HG03159 (cell line): ENCODE results near the gene MRPS7.
"Not testable (repeated sequence)": the region's sequence is repeated elsewhere in the genome, so short reads cannot be mapped to it uniquely, and the experiment has no call there.

ENCODE experiments used
- ATAC-seq: cut with Tn5 transposase; IDR thresholded peaks from one replicate; pipeline ENCODE4 v1.9.1; 2021; ENCODE audit warnings: mild to moderate bottlenecking, moderate library complexity; ENCODE audit not compliant: unreplicated experiment

Gene MRPS7

DNA sequence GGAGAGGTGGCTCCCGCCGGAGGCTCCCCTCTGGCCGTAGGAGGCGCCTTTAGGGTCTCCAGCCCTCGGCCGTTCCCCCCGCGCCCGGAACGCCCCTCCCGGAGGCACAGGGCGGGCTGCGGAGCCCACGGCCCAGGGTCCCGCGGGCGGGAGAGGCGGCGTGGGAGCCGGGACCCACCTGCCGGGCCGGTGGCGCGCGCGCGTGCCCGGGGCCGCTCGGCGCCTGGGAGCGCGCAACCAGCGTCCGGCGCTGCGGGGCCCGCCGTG, 9.2 kb downstream of the MRPS7 start, which contains the start of gene MIF4GD:
Gene MIF4GD (minus strand): TSS at position 266 of the 267 bp plus-strand sequence. CDS start 1,036 bp downstream, outside the sequence.
- ATAC-seq, result no peak

DNA sequence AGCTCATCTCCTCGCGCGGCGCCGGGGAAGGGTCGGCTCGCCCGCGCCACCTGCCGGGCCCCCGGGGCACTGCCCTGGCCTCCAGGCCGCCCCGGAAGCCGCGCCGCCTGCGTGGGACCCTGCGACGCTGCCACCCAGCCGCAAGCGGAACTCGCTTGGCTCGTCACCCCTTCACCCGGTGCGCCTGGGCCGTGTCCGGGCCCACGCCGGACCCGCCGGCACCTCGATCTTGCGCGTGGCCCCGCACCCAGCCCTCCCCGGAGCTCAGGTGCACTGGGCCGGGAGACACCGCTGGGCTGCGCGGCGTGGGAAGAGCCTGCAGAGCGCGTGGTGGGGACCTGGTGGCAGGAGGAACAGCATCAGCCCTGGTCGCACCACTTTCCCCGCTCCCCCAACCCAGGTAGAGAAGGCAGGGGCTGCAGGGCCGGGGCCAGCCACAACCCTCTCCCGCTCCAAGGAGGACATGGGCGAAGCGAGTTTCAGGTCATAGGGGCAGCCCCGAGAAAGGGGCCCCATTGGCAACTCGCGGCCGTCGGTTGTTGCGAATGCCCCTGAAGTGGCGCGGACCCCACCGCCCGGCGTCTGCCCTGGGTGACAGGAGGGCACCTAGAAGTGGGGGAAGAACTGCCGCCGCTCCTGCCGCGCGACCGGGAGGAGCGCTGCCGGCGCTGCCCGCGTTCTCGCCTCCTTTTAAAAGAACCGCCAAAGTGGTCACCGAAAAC, 9.7 kb downstream of the MRPS7 start:
- ATAC-seq, result peak; percentile 57

DNA sequence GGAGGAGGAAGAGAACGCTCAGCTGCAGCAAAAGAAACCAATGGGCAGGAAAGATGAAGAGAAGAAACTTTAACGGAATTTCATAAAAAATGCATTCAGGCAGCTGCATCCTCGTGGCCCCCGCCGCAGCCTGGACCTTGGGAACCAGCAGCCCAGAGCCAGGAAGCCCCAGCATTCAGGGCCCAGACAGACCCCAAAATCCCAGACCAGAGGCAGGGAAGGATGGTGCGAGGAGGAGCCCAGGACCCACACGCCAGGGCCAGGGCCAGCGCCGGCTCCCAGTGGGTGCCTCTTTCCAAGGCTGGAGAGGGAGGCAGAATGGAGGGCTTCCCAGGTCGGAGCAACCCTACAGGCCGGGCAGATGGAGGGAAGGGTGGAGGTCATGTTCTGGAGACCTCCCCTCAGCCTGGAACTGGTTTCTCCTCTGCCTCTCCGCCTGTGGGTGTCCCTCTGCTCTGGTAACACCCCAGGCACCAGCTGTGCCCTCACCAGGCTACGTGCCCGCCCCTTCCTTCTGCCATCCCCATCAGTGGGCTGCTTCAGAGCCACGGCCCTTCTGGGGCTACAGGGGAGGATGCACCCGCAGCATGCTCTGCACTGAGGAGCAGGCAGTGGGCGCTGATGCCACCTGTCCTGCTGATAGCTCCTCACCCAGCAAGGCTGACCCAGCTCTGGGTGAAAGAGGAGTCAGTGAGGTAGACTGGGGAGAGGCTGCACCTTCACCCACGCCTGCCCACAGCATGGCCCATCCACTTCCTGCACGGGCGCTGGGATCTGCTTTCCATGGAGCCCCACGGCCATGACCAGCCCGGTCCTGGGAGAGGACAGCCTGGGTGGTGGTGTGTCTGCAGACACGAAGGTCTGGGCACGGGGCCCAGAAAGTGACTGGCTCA, 10.5 kb downstream of the MRPS7 start:
- no peak for ATAC-seq

DNA sequence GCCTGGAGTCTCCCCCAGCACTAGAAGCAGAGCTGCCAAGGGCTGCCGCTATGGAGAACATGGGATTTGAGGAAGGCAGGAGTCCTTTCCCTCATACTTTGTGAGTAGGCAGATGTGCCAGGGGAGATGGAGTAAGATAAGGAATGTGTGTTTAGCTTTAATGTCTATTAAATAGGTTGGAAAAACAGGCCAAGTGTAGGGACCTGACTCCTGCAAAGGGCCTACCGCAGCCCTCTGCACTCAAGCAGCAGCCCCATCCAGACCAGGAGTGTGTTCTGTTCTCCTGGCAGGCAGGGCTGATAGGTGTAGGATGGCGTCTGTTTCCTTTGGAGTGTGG, 11.1 kb downstream of the MRPS7 start:
- ATAC-seq, result no peak

DNA sequence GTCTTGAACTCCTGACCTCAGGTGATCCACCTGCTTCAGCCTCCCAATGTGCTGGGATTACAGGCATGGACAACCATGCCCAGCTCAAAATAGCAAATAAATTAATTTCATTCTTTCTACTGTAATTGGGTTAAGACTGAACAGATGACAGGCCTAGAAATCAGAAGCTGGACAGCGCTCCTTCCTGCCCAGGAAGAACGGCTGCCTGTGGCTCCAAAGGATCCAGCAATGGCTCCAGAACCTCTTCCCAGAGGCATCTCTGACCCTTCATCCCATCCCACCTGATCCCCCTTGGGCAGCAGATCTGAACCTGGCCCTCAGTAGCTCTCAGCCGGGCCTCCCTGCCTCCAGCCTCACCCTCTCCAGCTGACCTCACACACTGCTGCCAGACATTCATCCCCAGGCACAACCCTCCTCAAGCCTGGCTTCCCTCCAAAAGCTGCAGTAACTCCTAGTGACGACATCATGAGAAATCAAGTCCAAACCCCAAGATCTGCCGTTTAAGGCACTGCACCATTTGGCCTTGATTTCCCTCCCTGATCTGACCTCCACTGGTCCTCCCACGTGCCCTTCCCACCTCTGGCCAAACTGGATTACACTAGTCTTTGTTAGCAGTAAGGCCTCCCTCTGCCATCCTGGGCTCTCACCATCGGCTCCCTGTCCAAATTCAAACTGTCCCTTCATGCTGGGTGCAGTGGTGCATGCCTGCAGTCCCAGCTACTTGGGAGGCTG, 12.5 kb downstream of the MRPS7 start:
- no peak for ATAC-seq

DNA sequence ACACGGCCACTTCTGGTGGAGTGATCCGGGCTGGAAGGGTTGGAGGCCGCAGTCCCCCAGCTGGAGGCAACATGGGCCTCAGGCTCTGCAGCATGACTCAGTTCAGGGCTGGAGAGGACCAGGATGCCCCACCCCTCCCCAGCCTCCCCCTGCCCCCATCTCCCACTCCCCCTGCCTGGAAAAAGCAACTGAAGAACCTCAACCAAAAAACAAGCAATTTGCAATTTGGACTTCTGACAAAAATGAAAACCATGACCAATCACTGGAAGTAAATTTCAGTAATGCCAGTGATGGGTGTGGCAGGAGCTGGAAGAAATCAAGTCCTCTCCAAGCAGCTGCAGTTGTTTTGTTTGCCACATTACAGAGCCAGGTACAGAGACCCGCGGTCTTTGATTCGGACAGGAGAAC, 16.0 kb downstream of the MRPS7 start:
- ATAC-seq, result no peak

- ATAC-seq, result not testable (repeated sequence)
These were observed 18.5 kb downstream of the MRPS7 start for GRCh38 chr17:75280189-75280588.

DNA sequence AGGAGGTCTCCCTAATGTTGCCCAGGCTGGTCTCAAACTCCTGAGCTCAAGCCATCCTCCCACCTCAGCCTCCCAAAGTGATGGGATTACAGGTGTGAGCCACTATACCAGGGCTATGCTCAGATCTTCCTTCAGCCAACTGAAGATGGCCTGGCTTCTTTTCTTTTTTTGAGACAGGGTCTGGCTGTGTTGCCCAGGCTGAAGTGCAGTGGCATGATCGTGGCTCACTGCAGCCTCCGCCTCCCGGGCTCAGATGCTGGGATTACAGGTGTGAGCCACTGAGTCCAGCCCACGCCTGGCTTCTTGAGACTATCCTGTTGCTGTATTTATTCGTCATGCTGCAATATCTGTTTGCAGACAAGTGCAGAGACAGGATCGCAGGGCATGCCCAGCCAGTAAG, 23.4 kb downstream of the MRPS7 start:
- ATAC-seq, result no peak

DNA sequence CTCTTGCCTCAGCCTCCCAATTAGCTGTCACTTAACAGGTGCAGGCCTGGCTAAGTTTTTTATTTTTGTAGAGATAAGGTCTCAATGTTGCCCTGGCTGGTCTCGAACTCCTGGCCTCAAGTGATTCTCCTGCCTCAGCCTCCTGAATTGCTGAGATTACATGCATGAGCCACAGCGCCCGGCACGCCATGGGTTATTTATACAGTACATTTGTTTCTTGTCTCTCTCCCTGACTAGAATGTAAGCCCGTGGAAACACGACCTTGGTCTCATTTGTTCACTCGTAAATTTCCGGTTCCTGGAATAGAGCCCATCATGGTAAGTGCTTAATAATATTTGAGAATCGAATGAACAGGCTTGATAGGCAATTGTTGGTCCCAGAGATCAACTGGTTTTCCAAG, 25.5 kb downstream of the MRPS7 start:
- ATAC-seq, result no peak

- ATAC-seq, result no peak
These were observed 26.7 kb downstream of the MRPS7 start for GRCh38 chr17:75288359-75288758.

DNA sequence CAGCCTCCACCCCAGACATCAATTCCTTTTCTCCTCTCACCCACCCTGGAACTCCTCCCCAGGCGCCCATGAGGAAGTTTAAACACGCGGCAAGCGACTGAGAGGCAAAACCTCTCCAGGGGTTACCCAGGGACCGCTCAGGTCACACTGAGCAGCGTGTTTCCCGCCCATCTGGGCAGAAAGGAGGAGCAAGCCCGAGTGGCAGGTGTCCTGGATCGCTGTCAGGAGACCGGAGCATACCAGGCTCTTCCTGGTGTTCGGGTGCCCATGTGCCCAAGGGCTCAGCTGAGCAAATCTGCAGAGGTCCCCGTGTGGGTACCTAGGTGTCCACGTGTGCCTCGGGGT, 27.1 kb downstream of the MRPS7 start:
- peak; percentile 8 for ATAC-seq

DNA sequence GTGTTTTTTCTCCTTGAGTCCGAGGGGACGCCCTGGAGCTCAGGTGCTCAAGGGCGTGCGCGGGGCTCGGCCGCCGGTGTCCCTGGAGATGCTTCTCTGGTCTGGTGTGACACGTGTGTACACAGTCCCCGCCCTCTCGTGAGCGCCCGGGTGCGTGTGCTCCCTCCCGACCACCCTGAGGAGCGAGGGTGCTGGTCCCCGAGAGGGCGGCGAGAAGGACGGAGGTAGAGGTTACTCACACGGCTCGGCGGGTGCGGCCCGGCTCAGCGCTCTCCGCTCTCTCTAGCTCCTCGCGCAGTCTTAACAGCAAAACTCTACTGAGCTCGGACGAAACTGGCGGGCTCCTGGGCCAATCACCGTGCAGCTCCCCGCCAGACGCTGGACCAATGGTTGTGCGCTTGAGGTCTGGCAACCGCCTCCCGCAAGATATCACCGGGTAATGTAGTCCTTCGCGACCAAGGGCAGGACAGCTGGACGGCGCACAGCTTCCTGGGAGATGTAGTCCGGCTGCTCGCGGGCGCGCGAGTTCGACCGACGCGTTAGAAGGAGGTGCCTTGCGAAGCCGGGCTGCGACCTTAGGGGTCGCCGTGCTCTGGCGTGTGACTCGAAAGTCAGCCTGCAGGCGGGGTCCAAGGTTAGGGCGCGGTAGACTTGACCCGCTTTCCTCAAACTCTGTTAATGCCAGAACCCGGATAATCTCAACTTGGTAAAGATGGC, 27.6 kb downstream of the MRPS7 start, which contains the start of gene SLC25A19:
Gene SLC25A19 (minus strand): TSS at position 319 of the 717 bp plus-strand sequence. CDS start 2,669 bp downstream, outside the sequence.
- ATAC-seq, result peak; percentile 90

GRCh38 chr17:75289832-75290337, 28.2 kb downstream of the MRPS7 start:
- ATAC-seq, result peak; percentile 32

DNA sequence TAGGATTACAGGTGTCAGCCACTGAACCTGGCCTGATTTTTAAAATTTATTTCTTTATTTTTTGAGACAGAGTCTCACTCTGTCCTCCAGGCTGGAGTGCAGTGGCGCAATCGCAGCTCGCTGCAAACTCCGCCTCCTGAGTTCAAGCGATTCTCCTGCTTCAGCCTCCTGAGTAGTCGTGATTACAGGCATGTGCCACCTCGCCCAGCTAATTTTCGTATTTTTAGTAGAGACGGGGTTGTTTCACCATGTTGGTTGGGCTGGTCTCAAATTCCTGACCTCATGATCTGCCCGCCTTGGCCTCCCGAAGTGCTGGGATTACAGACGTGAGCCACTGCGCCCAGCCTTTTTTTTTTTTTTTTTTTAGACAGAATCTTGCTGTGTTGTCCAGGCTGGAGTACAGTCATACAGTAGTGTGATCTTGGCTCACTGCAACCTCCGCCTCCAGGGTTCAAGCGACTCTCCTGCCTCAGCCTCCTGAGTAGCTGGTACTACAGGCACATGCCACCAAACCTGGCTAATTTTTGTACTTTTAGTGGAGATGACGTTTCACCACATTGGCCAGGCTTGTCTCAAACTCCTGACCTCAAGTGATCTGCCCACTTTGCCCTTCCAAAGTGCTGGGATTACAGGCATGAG, 31.2 kb downstream of the MRPS7 start:
- not testable (repeated sequence) for ATAC-seq

DNA sequence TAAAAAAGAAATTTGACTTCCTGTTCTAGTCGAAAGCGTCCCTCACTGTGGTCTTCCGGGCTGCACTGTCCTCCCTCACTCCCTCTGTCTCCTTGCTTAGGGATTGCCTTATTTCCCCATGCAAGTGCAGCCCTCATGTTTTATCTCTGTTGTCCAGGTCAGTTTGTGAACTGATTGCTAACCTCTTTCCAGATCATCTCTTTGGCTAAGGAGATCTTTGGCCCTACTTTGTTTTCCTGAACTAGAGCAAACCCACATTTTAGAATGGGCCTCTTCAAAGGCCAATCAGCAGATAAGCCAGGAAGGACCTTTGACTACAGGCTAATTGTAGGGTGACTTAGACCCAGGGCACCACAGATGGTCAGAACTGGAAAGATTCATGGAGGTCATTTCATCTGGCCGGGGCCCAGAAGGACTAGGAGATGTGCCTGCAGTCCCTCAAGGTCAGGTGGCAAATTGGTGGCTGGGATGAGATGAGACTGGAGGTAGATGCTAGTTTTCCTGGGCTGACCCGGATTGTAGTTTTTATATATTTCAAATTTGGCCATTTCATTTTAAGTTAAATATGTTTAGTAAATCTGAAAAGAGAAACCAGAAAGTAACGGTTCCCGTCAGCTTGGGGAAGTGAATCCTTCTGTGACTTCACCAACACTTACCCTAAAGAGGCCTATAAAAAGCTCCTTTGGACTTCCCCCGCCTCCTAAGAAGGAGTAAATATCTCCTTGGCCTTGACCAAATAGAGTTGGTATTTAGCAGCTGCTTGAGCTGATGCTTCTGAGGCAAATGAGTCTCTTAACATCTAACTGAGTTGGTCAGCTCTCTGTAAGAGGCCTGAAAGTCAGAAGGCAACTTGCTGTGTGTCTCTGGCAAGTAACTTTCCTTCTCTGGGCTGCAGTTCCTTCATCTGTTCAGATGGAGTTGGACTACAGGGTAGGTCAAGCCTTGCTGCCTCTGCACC, 33.8 kb downstream of the MRPS7 start:
- peak; percentile 66 for ATAC-seq

DNA sequence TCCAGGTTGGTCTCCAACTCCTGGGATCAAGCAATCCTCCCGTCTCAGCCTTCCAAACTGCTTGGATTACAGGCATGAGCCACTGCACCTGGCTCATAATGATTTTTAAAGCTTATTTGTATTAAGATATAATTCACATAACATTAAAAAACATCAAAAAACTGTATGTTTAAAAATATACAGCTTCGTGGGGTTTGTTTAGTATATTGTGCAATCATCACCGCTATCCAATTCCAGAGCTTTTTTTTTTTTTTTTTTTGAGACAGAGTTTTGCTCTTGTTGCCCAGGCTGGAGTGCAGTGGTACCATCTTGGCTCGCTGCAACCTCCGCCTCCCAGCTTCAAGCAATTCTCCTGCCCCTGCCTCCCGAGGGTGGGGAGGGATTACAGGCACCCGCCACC, 38.6 kb downstream of the MRPS7 start:
- ATAC-seq, result no peak

DNA sequence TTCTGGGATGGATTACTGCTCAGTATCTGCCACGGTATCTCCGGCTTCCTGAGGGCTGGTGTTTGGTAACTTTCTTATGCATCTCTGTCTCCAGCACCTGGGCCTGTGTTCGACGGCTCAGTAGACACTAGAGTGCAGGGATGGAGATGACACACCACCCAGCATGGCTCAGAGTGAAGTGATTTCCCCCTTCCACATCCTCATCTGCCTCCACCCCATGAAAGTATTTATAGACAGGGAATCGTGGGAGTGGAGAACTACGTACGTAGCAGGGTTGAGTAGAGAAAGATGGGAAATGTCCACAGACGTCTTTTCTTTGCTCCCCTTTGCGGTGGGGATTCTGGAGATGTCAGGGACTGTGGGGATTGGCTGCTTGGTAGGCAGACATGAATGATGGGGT, 39.4 kb downstream of the MRPS7 start:
- no peak for ATAC-seq

GRCh38 chr17:75301502-75302206, 40.0 kb downstream of the MRPS7 start:
- no peak for ATAC-seq
